NCI-H1417 (cell line): Measurements from ENCODE around the gene G6PC1.
"Not testable (repeated sequence)": the region's sequence is repeated elsewhere in the genome, so short reads cannot be mapped to it uniquely, and the experiment has no call there.

Experiments
- DNase-seq, 3 experiments: peaks; one replicate each; lab custom pipeline; 2025; lab: John Stamatoyannopoulos, UW

G6PC1 gene

DNA sequence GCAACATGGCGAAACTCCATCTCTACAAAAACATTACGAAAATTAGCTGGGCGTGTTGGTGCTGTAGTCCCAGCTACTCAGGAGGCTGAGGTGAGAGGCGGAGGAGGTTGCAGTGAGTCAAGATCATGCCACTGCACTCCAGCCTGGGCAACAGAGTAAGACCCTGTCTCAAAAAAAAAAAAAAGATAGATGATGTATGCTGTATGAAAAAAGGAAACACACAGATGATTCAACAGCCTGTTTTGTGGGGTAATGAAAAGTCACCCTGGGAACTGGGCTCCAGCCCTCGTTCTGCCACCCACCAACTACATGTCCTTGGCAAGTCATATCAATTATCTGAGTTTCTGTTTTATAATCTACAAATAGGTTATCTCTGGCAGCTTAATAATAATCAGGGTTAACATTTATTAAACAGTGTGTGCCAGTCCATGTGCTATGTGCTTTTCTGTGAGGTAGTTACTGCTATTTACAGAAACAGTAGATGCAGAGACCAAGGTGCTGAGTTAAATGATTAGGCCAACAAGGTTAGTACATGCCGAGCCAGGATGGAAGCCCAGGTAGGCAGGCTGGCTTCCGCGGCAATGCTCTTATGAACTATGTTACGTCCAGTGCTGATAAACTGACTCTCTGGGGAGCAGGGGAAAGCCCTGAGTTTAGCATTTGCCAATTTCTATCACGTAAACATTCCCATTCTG is 1.1 kb downstream of the G6PC1 start:
- DNase-seq, result no peak

DNA sequence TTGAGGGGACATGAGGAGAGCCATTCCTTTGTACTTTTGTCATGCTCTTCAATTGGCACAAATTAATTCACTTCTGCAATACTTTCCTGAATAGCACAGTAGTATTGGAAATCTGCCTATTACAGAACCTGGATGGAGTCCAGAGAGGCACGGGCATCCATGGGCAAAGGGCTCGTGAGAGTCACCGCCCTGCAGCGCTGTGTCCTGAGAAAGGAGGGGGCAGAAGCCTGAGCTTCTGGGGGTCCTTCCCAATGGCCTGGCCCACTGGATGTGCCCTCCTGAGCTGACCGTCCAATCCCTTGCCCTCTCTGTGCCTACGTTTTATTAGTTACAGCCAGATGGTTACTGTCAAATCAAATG is 3.5 kb downstream of the G6PC1 start:
- DNase-seq, result no peak

DNA sequence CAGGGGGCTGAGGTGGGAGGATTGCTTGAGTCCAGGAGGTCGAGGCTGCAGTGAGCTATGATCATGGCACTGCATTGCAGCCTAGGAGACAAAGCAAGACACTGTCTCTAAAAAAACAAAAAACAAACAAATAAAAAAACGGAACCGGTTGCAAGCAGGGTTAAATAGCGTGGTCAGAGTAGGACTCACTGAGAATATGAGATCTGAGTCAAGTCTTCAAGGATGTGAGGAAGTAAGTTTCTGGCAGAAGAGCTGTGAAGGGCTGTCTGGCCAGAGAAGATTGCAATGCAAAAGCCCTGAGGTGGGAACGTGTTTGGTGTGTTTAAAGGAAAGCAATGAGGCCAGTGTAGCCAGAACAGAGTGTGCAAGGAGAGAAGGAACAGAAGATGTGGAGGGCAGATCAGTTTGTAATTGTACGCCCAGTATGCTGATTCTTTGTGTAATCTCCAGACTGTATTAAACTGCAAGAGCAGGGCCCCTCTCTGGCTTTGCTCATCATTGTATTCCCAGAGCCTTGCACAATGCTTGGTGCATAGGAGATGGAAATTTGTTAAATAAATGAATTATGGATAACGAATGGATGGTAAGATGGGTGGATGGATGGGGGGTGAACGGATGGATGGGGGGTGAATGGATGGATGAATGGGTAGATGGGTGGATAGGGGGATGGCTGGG is 6.3 kb downstream of the G6PC1 start:
- DNase-seq, result no peak

DNA sequence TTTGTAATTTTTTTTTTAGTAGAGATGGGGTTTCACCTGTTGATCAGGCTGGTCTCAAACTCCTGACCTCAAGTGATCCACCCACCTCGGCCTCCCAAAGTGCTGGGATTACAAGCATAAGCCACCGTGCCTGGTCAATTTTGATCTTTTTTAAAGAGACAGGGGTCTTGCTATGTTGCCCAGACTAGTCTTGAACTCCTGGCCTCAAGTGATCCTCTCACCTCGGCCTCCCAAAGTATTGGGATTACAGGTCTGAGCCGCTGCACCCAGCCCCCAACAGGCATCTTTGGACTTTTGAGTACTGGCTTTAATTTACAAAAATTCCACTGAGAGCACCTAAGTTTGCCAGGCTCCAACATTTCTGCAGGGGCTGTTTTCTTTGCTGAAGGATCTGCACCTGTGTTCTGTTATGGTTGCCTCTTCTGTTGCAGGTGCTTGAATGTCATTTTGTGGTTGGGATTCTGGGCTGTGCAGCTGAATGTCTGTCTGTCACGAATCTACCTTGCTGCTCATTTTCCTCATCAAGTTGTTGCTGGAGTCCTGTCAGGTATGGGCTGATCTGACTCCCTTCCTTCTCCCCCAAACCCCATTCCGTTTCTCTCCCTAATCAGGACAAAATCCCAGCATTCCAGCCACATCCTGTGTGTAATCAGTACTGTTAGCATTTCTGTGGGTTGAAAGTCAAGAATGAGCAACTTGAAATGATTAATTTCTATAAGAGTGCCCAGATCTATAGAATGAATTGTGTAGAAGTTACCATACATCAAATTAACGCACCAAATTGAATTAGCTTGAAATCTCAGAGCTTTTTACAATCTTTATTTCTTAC is 8.5 kb downstream of the G6PC1 start:
- DNase-seq, result no peak

DNA sequence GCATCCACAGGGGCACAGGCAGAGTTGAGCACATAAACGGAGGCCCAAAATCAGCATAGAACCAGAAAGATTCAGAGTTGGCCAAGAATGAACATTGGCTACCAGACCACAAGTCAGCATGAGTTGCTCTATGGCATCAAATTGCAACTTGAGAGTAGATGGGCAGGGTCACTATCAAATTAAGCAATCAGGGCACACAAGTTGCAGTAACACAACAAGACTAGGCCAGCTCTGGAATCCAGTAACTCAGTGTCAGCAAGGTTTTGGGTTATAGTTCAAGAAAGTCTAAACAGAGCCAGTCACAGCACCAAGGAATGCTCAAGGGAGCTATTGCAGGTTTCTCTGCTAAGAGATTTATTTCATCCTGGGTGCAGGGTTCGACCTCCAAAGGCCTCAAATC is 12.9 kb downstream of the G6PC1 start:
- no peak for DNase-seq

DNA sequence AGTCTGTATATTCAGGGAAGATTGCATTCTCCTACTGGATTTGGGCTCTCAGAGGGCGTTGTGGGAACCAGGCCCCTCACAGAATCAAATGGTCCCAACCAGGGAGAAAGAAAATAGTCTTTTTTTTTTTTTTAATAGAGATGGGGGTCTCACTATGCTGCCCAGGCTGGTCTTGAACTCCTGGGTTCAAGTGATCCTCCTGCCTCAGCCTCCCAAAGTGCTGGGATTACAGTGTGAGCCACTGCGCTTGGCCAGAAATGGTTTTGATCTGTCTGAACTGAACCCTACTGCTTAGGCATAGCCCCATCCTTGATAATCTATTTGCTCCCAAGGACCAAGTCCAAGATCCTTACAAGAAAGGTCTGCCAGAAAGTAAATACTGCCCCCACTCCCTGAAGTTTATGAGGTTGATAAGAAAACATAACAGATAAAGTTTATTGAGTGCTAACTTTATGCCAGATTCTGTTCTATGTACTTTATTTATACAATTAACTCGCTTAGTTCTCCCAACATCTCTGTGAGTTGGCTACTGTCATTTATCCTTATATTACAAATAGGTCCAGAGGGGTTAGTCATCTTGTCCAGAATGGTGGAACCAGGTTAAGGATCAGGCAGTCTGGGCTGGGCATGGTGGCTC is 13.5 kb downstream of the G6PC1 start:
- DNase-seq, result no peak

DNA sequence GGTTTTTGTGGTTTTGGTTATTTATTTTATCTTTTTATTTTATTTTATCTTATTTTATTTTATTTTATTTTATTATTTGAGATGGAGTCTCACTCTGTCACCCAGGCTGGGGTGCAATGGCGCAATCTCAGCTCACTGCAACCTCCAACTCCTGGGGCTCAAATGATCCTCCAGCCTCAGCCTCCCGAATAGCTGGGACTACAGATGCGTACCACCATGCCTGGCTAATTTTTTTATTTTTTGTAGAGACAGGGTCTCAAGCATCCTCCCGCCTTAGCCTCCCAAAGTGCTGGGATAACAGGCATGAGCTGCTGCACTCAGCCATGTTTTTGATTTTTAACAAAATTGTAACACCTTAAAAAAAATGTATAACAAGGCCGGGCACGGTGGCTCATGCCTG is 14.7 kb downstream of the G6PC1 start:
- DNase-seq, result not testable (repeated sequence)

DNA sequence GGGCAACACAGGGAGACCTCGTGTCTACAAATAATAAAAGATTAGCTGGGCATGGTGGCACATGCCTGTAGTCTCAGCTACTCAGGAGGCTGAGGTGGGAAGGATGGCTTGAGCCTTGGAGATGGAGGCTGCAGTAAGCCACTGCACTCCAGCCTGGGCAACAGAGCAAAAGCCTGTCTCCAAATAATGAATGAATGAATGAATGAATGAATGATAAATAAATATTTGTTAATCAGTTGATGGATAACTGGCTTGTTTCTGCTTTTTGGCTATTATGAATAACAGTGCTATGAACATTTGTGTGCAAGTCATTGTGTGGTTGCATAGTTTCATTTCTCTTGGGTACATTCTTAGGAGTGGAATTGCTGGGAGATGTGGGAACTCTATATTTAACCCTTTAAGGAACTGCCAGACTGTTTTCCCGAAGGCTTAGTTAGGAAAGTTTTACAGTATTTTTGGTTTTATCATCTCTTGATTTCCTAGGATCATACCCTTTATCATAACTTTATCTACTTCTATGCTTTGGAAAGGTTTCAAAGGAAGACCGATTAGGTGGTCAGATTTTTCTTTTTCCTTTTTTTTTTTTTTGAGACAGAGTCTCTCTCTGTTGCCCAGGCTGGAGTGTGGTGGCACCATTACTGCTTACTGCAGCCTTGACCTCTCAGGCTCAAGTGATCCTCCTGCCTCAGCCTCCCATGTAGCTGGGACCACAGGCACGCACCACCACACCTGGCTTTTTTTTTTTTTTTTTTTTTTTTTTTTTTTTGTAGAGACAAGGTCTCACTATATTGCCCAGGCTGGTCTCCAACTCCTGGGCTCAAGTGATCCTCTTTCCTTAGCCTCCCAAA is 16.0 kb downstream of the G6PC1 start:
- DNase-seq, result not testable (repeated sequence)

DNA sequence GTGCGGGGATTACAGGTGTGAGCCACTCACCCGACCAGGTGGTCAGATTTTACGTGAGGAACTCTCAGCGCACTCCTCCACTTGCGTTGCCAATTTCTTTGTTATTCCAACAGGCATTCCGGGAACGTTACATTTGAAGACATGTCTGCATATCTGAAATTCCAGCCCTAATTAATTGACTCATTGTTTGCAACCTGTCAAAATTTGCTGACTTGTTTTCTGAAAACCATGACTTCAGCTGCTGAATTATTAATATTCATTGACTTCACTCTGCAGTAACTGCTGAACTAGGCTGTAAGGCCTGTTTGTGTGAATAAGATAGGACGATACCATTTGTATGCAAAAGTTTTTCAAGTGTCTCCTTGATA is 16.6 kb downstream of the G6PC1 start:
- DNase-seq, result peak in 1 of 3 experiments; percentile 11

DNA sequence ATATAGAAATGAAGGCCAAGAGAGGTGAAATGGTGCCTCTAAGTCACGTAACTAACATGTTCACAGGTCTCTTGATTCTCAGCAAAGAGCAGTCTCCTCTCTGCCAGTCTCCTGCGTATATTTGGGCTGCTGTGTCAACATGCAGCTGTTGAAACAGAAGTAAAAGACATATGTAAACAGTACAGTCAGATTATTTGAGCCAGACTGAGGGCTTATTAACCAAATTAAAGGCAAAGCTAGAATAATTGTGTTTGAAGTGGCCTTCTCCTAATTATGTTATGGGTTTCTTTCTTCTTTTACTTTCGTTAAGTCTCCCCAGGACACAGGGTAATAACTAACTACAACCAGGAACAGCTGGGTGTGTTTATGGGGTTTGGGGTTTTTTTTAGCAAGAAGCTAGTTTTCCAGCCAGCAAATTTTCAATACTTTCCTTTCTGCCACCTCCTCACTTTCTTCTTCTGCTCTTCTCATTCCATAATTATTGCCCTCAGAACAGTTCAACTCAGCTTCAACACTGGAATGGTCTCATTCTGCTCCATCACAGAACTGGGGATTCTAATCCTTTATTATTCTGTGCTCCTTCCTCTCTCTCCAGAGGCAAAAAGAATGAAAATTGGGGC is 18.4 kb downstream of the G6PC1 start:
- peak in 2 of 3 experiments; percentile 72 to 96 for DNase-seq

DNA sequence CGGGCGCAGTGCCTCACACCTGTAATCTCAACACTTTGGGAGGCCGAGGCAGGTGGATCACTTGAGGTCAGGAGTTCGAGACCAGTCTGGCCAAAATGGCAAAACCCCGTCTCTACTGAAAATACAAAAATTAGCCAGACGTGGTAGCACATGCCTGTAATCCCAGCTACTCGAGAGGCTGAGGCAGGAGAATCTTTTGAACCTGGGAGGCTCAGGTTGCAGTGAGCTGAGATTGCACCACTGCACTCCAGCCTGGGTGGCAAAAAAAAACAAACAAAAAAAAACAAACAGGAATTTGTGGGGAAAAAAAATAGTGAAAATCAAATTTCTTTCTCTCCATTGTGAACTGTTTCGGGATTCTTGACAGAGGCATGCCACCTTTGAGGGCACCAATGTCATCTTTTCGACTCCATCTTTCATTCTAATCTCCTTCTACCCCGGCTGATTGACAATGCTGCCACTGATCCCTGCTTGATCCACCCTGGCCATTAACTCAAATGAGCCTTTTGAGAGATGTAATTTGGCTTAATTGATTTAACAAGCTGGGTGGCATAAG is 19.0 kb downstream of the G6PC1 start:
- DNase-seq, result peak in 1 of 3 experiments; percentile 50

DNA sequence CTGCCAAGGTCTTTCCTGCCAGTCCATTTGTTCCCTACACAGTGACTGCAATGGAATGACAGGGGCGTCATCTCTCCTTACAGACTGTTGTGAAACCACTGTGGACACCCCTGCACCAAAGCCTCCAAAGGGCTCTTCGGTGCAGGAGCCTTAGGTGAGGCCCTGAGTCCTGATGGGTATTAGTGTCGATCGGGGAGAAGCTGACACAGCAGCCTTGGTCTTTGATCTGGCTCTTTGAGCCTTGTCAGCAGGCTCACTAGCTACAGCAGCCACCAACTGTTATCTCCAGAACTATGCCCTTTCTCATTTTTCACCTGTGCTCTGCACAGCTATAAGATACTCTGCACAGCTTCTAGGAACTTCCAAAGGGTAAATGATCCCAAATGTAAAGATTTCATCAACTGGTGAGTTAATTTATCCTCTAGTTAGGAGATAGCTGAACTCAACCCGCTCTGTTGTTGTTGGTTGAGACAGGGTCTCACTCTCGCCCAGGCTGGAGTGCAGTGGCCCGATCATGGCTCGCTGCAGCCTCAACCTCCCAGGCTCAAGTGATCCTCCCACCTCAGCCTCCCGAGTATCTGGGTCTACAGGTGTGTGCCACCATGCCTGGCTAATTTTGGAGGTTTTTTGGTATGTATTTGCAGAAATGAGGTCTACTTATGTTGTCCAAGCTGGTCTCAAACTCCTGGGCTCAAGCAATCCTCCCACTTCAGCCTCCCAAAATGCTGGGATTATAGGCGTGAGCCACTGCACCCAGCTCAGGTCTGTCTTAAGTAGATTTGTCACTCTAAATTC is 19.7 kb downstream of the G6PC1 start:
- DNase-seq, result peak in 2 of 3 experiments; percentile 50 to 69

DNA sequence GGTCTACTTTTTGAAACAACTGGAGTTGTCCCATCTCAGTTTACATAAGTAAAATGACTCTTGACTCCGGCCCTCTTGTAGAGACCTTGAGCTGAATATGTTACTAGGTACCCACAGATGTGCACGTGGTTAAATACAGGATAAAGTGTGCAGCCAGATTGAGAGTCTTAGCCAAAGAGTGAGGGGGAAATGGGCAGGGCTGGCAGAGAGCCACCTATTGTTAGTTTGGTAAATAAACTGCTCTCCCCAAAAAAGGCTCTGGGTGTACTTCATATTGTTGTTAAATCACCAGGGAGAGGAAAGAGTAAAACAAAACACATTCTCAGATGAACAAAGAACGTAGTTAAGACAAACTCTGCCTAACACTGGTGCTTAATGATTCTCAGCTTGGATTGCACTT is 20.3 kb downstream of the G6PC1 start:
- peak in 2 of 3 experiments; percentile 44 to 76 for DNase-seq

DNA sequence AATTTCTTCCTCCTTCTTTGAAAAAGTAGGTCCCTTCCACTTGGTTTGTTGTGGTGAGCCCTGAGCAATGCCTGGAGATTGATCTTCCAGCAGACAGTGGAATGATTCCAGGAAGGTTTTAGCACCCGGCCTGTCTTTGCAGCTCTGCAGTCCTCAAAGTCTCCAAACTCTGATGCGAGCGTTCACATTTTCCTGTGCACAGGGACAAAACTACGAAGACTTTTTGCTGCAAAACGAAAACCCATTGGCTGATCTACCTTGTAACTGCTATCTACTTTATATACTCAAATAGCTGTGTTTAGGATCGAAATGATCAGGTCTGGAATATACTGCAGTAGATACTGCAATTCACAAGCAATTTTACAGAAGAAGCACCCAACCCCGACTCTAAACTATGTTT is 21.7 kb downstream of the G6PC1 start:
- no peak for DNase-seq

DNA sequence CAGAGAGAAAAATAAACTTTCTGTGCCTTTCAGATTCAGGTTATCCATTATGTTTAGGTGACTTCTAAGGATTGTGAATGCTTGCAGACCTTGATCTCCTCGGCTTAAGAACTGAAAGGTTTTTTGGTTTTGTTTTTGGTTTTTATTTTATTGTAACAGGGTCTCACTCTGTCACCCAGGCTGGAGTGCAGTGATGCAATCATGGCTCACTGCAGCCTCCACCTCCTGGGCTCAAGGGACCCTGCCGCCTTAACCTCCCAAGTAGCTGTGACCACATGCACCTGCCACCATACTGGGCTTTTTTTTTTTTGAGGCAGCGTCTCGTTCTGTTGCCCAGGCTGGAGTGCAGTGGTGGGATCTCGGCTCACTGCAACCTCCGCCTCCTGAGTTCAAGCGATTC is 22.9 kb downstream of the G6PC1 start:
- not testable (repeated sequence) for DNase-seq

DNA sequence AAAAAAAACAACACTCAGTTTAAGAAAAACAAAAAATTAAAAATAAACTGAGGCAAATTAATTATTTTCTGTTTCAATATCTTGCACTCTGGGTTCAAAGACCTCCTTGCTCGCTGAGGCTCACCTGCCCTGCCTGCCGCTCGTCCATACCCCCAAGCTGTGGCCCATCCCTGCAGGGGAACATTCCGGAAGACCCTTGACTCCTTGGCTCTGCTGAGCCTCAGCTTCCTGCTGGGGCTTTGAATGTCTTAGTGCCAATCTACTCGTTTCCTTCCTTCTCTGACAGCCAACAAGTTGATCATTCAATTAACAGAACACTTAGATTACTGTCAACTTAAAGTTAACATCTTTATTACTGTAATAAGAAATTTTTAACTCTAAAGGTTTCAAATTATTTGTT is 24.3 kb downstream of the G6PC1 start:
- DNase-seq, result no peak

DNA sequence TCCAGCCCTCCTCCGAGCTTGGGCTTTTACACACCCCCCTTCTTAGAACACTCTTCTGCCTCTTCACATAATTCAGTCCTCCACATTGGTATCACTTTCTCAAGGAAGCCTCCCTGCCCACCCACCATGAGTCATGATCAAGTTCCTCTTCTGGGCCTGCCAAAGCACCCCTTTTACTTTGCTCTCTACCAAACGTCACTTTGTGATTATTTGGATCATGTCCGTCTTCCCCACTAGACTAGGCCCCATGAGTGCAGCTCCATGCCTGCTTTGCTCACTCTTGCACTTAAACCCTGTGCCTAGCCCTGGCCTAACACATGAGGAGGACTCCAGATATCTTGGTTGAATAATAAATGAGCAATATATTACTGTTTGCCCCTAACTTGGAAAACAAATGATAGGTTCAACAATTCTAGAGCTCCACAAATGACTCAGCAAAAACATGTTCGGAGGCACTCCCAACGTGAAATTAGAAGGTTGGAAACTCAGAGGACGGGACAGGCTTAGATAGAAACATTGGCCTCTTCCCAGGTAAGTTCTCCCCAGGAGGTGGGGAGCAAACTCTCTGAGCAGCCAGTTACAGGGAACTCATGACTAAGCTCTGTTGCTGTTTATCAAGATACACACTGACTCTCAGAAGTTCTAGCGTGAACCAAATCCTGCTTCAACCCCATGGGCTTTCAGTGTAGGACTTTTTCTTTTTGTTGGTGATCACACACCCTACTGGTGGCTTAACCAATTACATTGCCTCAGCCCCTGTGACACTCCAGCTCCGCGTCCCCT is 28.3 kb downstream of the G6PC1 start:
- DNase-seq, result peak in 2 of 3 experiments; percentile 44 to 74

DNA sequence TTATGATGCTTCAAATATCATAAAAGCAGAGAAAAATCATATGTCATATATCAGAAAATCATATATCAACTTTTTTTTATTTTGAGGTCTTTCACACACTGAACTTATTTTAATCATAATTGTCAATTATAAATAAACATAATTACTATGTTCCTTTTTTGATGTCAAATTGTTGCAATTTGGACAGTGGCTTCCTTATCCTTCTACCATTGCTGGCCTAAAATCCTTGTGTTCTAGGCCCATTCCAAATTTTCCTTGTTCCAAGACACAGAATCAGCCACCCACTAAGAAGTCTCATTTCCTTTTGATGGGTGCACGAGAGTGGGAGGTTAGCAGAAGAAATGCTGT is 28.9 kb downstream of the G6PC1 start:
- DNase-seq, result no peak
